Activated naive CD8-positive, alpha-beta T cell treated with anti-CD3 and anti-CD28 coated beads, Interleukin-2, amount 50 U/mL, for 16 hours (primary cell): Measurements from ENCODE around the gene ZNF226.
"Not testable (repeated sequence)": the region's sequence is repeated elsewhere in the genome, so short reads cannot be mapped to it uniquely, and the experiment has no call there.

Source experiments
- DNase-seq: peaks from one replicate; pipeline ENCODE4 v3.0.0-alpha.2; 2020; ENCODE audit warnings: low read depth, low spot score

The ZNF226 gene

GRCh38 chr19:44212250-44212865, 47.5 kb downstream of the ZNF226 start, which contains the start of gene ZNF227:
Gene ZNF227, plus strand, starts transcription at chr19:44212532. Its CDS starts 5,261 bp downstream, at chr19:44217793.
- DNase-seq, result peak; percentile 61

- no peak for DNase-seq
Measured at GRCh38 chr19:44212866-44213346, 48.0 kb downstream of the ZNF226 start.

- not testable (repeated sequence) for DNase-seq
Measured at GRCh38 chr19:44219926-44220325, 55.0 kb downstream of the ZNF226 start.

GRCh38 chr19:44220761-44221160, 55.9 kb downstream of the ZNF226 start:
- DNase-seq, result not testable (repeated sequence)

GRCh38 chr19:44221291-44221690, 56.4 kb downstream of the ZNF226 start:
- not testable (repeated sequence) for DNase-seq
